ENCODE measurements around the gene RUVBL1. TPM values are rescaled to one million over a fixed set of nuclear protein-coding genes. Genes with fewer than 3 reads are reported as not detected.

RUVBL1 gene
- total RNA-seq, 1 experiment from 2014 or later = 153 TPM

DNA sequence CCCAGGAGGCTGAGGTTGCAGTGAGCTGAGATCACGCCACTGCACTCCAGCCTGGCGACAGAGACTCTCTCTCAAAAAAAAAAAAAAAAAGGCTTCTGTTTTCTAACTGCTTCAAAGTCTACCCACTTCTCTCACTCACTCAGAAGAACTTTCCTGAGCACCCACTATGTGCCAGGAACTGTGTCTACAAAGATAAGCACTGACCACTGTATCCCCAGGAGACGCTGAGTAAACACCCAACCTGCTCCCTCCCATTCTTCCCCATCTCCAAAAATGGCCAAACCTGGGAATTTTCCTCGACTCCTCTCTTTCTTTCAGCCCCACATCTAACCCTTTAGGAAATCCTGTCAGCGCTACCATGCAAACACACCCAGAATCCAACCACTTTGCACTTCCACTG lies 12.5 kb downstream of the RUVBL1 start:
- POLR2A ChIA-PET (ENCODE audit: low non-redundant PET) = no interaction called here
- TF ChIP-seq, protein P1, sequence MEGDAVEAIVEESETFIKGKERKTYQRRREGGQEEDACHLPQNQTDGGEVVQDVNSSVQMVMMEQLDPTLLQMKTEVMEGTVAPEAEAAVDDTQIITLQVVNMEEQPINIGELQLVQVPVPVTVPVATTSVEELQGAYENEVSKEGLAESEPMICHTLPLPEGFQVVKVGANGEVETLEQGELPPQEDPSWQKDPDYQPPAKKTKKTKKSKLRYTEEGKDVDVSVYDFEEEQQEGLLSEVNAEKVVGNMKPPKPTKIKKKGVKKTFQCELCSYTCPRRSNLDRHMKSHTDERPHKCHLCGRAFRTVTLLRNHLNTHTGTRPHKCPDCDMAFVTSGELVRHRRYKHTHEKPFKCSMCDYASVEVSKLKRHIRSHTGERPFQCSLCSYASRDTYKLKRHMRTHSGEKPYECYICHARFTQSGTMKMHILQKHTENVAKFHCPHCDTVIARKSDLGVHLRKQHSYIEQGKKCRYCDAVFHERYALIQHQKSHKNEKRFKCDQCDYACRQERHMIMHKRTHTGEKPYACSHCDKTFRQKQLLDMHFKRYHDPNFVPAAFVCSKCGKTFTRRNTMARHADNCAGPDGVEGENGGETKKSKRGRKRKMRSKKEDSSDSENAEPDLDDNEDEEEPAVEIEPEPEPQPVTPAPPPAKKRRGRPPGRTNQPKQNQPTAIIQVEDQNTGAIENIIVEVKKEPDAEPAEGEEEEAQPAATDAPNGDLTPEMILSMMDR (conservative IDR thresholded peaks at IDR 0.05; ENCODE audit: low read depth, low read length) = no peak
- no peak overlapping the region for H3K4me3 ChIP-seq (ENCODE audit: low read depth, low read length, poor library complexity, severe bottlenecking)
- H3K36me3 ChIP-seq (ENCODE audit: insufficient read depth, low read length, poor library complexity, severe bottlenecking) = peaks cover 69% of the 10 kb centered on the region
- DNase-seq (ENCODE audit: low spot score) = no peak
- BruUV-seq (replicated peaks) = no TSS peak
- no peak overlapping the region for H3K27ac ChIP-seq (ENCODE audit: low read depth, low read length, poor library complexity, severe bottlenecking)
- intact Hi-C loops (cut with micrococcal nuclease; ENCODE audit: unreplicated experiment) = no loop called here
- CTCF ChIA-PET = no interaction called here
- no peaks in the 10 kb centered on the region for H3K4me1 ChIP-seq (ENCODE audit: insufficient read depth, low read length, poor library complexity, severe bottlenecking)
- no peaks in the 10 kb centered on the region for H3K9me3 ChIP-seq (ENCODE audit: low read depth, low read length, poor library complexity, severe bottlenecking)
- no peaks in the 10 kb centered on the region for H3K27me3 ChIP-seq (replicated peaks; ENCODE audit: insufficient read depth, low read depth, low read length, poor library complexity)

DNA sequence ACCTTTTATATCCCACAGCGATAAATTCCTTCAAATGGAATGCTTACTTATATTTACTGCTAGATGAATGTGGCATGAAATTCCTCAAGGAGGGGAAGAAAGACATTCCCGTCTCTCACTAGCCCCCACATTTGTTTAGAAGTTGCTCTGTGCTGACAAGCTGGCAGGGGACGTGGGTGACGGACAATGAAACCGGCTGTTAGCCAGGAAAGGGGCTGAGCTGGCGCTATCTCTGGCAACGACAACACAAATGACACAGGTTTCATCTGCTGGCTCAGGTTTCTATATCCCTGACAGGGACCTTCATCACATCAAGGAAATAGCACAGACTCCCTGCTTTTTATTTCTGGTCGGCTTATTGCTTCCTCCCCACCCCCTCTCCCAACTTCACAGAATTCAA lies 15.8 kb downstream of the RUVBL1 start:
- no peaks in the 10 kb centered on the region for H3K27me3 ChIP-seq (replicated peaks; ENCODE audit: insufficient read depth, low read depth, low read length, poor library complexity)
- H3K4me3 ChIP-seq (ENCODE audit: low read depth, low read length, poor library complexity, severe bottlenecking) = no peak overlapping the region
- H3K27ac ChIP-seq (ENCODE audit: low read depth, low read length, poor library complexity, severe bottlenecking) = no peak overlapping the region
- ChIA-PET POLR2A (ENCODE audit: low non-redundant PET) (no interaction called here), CTCF (no interaction called here)
- no TSS peak for BruUV-seq (replicated peaks)
- no peaks in the 10 kb centered on the region for H3K9me3 ChIP-seq (ENCODE audit: low read depth, low read length, poor library complexity, severe bottlenecking)
- DNase-seq (ENCODE audit: low spot score) = no peak
- TF ChIP-seq EZH2 (IDR thresholded peaks at IDR 0.05; ENCODE audit: borderline replicate concordance, low read depth, low read length, poor library complexity, severe bottlenecking) = no peak
- TF ChIP-seq, protein P1 (conservative IDR thresholded peaks at IDR 0.05; ENCODE audit: low read depth, low read length) = no peak
- H3K36me3 ChIP-seq (ENCODE audit: insufficient read depth, low read length, poor library complexity, severe bottlenecking) = peaks cover 69% of the 10 kb centered on the region
- no peaks in the 10 kb centered on the region for H3K4me1 ChIP-seq (ENCODE audit: insufficient read depth, low read length, poor library complexity, severe bottlenecking)
- intact Hi-C loops (cut with micrococcal nuclease; ENCODE audit: unreplicated experiment) = no loop called here

DNA sequence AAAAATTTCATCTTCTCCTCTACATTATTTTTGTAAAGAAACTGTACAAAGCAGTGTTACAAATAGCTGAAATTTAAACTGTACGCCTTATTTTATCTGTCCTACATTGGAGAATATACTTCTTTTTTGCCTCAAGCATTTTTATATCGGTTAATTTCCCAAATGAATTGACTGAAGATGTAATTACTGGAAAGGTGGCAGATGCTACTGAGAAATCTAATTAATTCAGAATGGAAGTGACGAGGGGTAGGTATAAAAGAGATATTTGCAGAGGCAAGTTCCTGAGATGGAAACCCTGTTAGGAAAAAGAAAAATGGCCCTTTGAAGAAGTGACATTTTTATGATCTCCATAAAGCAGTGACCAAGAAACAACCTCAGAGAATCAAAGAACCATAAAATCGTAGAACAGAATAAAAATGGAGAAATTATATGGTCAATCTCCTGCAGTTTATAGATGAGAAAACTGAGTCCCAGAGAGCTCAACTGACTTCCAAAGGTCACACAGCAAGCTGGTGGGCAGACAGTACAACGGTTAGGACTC lies 20.4 kb downstream of the RUVBL1 start:
- CTCF ChIA-PET = no interaction called here

DNA sequence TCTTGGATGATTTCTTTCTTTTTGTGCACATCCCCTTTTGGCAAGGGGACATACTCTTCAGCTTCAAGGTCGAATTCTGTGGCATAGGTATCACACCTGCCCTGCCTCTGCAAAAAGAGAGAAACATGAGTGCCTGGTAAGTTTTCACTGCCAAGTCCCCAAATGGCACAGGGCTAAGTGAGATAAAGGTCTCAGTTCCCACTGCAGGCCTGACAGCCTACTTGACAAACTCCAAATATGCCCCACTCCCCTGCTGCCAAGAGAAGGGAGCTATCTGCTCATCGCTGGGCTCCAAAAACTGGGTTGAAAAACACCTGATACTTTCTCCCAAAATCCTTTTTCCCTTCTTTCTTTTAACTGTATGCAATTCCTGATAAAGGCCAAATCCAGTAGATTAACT lies 23.0 kb downstream of the RUVBL1 start:
- Histone ChIP-seq H3K36me3 (ENCODE audit: insufficient read depth, low read length, poor library complexity, severe bottlenecking) (peaks cover 89% of the 10 kb centered on the region), H3K4me3 (ENCODE audit: low read depth, low read length, poor library complexity, severe bottlenecking) (no peak overlapping the region), H3K27ac (ENCODE audit: low read depth, low read length, poor library complexity, severe bottlenecking) (no peak overlapping the region), H3K9me3 (ENCODE audit: low read depth, low read length, poor library complexity, severe bottlenecking) (no peaks in the 10 kb centered on the region), H3K27me3 (replicated peaks; ENCODE audit: insufficient read depth, low read depth, low read length, poor library complexity) (no peaks in the 10 kb centered on the region), H3K4me1 (ENCODE audit: insufficient read depth, low read length, poor library complexity, severe bottlenecking) (no peaks in the 10 kb centered on the region)
- DNase-seq (ENCODE audit: low spot score) = no peak
- intact Hi-C loops (cut with micrococcal nuclease; ENCODE audit: unreplicated experiment) = no loop called here
- CTCF ChIA-PET = no interaction called here
- POLR2A ChIA-PET (ENCODE audit: low non-redundant PET) = no interaction called here
- BruUV-seq (replicated peaks) = no TSS peak
- TF ChIP-seq, protein P1 (conservative IDR thresholded peaks at IDR 0.05; ENCODE audit: low read depth, low read length) = no peak
- no peak for TF ChIP-seq EZH2 (IDR thresholded peaks at IDR 0.05; ENCODE audit: borderline replicate concordance, low read depth, low read length, poor library complexity, severe bottlenecking)

More for the DNA sequence above, 20.4 kb downstream of the RUVBL1 start:
- no peak for TF ChIP-seq EZH2 (IDR thresholded peaks at IDR 0.05; ENCODE audit: borderline replicate concordance, low read depth, low read length, poor library complexity, severe bottlenecking)
- Histone ChIP-seq H3K4me1 (ENCODE audit: insufficient read depth, low read length, poor library complexity, severe bottlenecking) (no peaks in the 10 kb centered on the region), H3K27me3 (replicated peaks; ENCODE audit: insufficient read depth, low read depth, low read length, poor library complexity) (no peaks in the 10 kb centered on the region), H3K27ac (ENCODE audit: low read depth, low read length, poor library complexity, severe bottlenecking) (no peak overlapping the region), H3K9me3 (ENCODE audit: low read depth, low read length, poor library complexity, severe bottlenecking) (no peaks in the 10 kb centered on the region), H3K4me3 (ENCODE audit: low read depth, low read length, poor library complexity, severe bottlenecking) (no peak overlapping the region), H3K36me3 (ENCODE audit: insufficient read depth, low read length, poor library complexity, severe bottlenecking) (peaks cover 82% of the 10 kb centered on the region)
- no peak for DNase-seq (ENCODE audit: low spot score)
- POLR2A ChIA-PET (ENCODE audit: low non-redundant PET) = no interaction called here
- no TSS peak for BruUV-seq (replicated peaks)
- intact Hi-C loops (cut with micrococcal nuclease; ENCODE audit: unreplicated experiment) = no loop called here
